ENCODE results near the gene AK5.

- TF ChIP-seq CTCF (IDR thresholded peaks at IDR 0.05) (no peak), POLR2A (IDR thresholded peaks at IDR 0.05) (no peak)
Measured at GRCh38 chr1:77534456-77534855, 252.6 kb downstream of the AK5 start.
